ENCODE results near the gene KAT6B. TPM values are rescaled to one million over a fixed set of nuclear protein-coding genes. Genes with fewer than 3 reads are reported as not detected.

KAT6B gene
- polyA plus RNA-seq, 3 donors from 2014 or later = 9.9 to 55.7 (median 20.2) TPM

DNA sequence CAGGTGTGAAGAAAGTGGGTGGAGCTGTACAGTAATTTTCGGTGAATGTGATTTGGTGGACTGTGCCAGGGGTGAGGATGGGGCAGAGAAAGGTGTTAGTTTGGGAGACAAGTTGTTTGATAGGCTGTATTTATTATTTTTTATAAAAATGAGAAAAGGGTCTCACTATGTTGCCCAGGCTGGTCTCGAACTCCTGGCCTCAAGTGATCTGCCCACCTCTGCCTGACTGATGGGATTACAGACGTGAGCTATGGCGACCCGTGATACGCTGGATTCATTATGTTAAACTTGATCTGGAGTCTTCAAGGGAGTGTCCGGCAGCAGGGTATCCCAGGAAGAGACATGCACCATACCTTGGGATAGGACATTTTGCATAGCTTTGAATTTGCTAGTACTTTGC is 1.3 kb downstream of the KAT6B start:
- no peaks in the 10 kb centered on the region for H3K9me3 Mint-ChIP-seq
- peaks cover 60 to 66% of the 10 kb centered on the region in 2 donors for H3K4me1 Mint-ChIP-seq
- peak overlapping the region; percentile 76 to 99 (median 92) for H3K27ac Mint-ChIP-seq
- H3K36me3 Mint-ChIP-seq = no peaks in the 10 kb centered on the region
- peaks cover 9 to 15% (median 13%) of the 10 kb centered on the region in 3 donors for H3K27me3 Mint-ChIP-seq (ENCODE audit: low read depth in 3 of 3)
- H3K4me3 Mint-ChIP-seq = peak overlapping the region; percentile 90 to 97 (median 95)
- DNase-seq = peak in 1 of 3 donors; percentile 3

DNA sequence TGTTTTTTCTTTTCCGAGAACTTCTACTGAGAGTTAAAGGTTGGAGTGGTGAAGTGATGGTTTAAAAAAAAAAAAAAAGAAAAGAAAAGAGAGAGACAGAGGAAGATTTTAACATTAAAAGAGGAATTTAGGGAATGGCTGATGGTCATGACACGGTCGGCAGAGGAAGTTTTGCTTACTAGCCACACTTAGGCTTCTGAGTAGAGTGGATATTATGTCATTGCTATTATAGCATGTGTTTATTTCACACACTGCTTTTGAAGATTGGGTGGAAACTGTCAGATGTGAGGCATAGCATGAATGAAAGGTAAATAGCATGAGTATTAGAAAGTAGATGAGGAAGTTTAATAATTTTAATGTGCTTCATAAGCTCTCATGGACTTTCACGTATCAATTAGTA is 2.5 kb downstream of the KAT6B start:
- Mint-ChIP-seq H3K9me3 (no peaks in the 10 kb centered on the region), H3K27me3 (ENCODE audit: low read depth in 3 of 3) (peaks cover 9 to 15% (median 13%) of the 10 kb centered on the region in 3 donors), H3K4me3 (peak overlapping the region; percentile 7 to 37 (median 31)), H3K27ac (peak overlapping the region in 5 of 6 donors; percentile 30 to 90 (median 78)), H3K4me1 (peaks cover 63% of the 10 kb centered on the region in 2 donors), H3K36me3 (no peaks in the 10 kb centered on the region)
- DNase-seq = no peak

DNA sequence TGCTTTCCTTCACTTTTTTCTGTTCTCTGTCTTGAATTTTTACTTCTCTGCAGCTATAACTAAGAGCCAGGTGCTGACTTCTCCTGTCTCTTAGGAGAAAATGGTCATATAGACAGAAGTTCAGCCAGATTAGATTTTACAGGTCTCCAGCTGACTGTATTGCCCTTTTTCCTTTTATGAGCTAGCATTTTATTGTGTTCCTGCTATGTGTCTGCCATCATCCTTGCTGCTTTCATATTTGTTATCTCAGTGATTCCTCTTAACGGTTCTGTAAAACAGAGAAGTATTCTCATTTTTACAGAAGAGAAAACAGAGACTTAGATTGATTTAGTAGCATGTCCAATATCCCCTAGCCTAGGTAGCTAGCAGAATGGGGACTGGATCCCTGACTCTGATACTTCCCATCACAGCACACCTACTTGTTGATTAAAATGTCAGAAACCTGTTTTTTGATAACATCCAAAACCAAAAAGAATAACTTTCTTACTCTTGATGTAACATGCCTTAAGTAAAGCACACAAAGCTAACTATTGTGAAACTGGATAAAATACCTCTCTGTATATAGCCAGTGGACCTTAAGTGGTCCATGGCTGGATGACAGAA is 5.2 kb downstream of the KAT6B start:
- Mint-ChIP-seq H3K27me3 (ENCODE audit: low read depth in 3 of 3) (peaks cover 3 to 7% (median 4%) of the 10 kb centered on the region in 3 donors), H3K4me3 (no peak overlapping the region), H3K9me3 (no peaks in the 10 kb centered on the region), H3K36me3 (peaks cover 0 to 6% (median 5%) of the 10 kb centered on the region in 3 donors), H3K4me1 (peaks cover 72 to 79% of the 10 kb centered on the region in 2 donors), H3K27ac (peak overlapping the region in 5 of 6 donors; percentile 1 to 77 (median 12))
- no peak for DNase-seq

DNA sequence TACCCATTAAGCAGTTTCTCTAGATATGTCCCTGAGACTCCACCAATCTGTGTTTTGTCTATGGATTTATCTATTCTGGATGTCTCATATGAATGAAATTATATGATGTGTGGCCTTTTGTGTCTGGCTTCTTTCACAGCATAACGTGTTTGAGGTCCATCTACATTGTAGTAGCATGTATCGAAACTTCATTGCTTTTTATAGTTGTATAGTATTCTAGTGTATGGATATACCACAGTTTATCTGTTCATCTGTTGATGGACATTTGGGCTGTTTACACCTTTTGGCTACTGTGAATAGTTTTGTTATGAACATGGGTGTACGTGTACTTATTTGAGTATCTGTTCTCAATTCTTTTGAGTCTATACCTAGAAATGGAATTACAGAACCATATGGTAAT is 9.6 kb downstream of the KAT6B start:
- Mint-ChIP-seq H3K9me3 (no peaks in the 10 kb centered on the region), H3K27me3 (ENCODE audit: low read depth in 3 of 3) (peaks cover 0 to 2% (median under 1%) of the 10 kb centered on the region in 3 donors), H3K4me3 (no peak overlapping the region), H3K36me3 (peaks cover 5 to 15% (median 6%) of the 10 kb centered on the region in 3 donors), H3K4me1 (peaks cover 57 to 75% of the 10 kb centered on the region in 2 donors), H3K27ac (peak overlapping the region in 1 of 6 donors; percentile 46)
- DNase-seq = no peak

DNA sequence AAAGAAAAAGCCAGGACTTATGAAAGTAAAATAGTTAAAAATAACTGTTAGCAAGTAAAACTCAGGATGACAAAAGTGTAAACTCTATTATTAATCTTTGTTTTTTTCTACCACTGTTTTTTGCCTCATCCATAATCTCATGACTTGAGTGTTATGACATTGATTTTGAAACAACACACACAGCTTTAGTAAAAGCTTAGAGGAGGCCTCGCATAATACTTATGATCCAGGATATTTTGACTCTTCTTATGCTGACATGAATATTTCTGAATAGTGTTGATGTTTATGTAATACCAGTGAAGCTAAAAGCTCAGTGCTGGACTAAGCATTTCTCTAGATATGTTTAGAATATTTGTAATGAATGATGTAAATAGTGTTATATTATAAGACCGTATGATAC is 10.5 kb downstream of the KAT6B start:
- no peaks in the 10 kb centered on the region for H3K9me3 Mint-ChIP-seq
- H3K4me3 Mint-ChIP-seq = no peak overlapping the region
- peaks cover 0 to 2% (median 0%) of the 10 kb centered on the region in 3 donors for H3K27me3 Mint-ChIP-seq (ENCODE audit: low read depth in 3 of 3)
- peaks cover 5 to 19% (median 6%) of the 10 kb centered on the region in 3 donors for H3K36me3 Mint-ChIP-seq
- no peak for DNase-seq
- H3K4me1 Mint-ChIP-seq = peaks cover 53 to 75% of the 10 kb centered on the region in 2 donors
- no peak overlapping the region for H3K27ac Mint-ChIP-seq

DNA sequence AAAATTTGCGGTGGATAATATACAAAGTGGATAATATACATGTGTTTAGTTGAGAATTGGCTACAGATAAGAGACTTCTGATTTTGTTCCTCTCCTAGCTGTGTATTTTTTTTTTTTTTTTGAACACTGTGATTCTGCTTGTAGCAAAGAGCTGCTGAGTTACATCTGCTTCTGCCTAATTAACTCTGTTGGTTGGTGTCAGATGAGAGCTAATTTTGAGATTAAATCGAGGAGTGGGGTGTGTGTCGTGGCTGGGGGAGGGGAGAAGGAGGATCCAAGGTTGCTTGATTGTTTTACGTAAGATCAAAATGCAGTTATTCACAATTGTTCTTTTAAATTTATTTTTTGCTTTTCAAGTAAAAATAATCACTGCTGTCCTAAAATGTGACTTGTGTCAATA is 11.3 kb downstream of the KAT6B start:
- Mint-ChIP-seq H3K4me1 (peaks cover 58 to 82% of the 10 kb centered on the region in 2 donors), H3K27me3 (ENCODE audit: low read depth in 3 of 3) (peaks cover 0 to 2% (median 0%) of the 10 kb centered on the region in 3 donors), H3K36me3 (peaks cover 5 to 20% (median 6%) of the 10 kb centered on the region in 3 donors), H3K27ac (no peak overlapping the region), H3K4me3 (no peak overlapping the region), H3K9me3 (no peaks in the 10 kb centered on the region)
- no peak for DNase-seq

DNA sequence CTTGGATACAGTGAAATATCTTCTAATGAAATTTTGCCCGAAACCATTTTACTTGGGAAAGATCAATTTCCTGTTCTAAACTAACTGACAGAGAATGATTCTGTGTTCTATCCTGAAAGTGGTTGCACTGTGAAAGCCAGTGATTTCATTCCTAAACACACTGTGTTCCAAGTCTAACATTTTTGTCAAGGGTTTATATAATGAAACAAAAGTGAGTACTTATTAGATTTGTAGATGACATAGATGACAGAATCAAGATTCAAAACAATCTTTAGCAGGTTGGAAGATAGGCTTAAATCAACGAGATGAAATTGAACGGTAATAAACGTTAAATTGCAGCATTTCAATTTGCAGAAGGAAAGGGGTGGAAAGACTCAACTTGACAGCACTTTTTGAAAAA is 13.3 kb downstream of the KAT6B start:
- Mint-ChIP-seq H3K36me3 (peaks cover 12 to 33% (median 15%) of the 10 kb centered on the region in 3 donors), H3K27me3 (ENCODE audit: low read depth in 3 of 3) (peaks cover 0 to under 1% (median 0%) of the 10 kb centered on the region in 3 donors), H3K9me3 (no peaks in the 10 kb centered on the region), H3K27ac (peak overlapping the region in 3 of 6 donors; percentile 15 to 60 (median 28)), H3K4me3 (no peak overlapping the region), H3K4me1 (peaks cover 55 to 82% of the 10 kb centered on the region in 2 donors)
- DNase-seq = no peak

DNA sequence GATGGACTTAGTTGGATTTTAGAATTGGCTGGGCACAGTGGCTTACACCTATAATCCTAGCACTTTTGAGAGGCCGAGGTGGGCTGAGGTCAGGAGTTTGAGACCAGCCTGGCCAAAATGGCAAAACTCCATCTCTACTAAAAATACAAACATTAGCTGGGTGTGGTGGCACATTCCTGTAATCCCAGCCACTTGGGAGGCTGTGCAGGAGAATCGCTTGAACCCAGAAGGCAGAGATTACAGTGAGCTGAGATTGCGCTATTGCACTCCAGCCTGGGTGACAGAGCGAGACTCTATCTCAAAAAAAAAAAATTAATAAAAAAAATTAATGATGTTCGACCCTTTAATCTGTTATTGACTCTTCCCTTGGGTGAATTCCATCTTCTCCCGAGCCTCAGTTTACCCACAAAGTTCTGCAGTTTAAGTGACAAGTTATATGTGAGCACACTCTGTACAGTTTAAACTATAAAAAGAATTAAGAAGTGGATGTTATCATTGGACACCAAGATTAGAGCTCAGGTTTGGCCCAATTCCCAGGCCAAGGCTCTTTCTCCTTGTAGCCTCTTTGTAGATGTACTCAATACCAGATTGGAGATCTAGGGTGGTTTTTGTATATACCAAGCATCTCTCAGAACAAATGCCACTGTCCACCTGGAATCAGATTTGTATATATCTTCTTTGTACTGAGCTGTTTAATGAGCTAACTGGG is 15.0 kb downstream of the KAT6B start:
- no peaks in the 10 kb centered on the region for H3K27me3 Mint-ChIP-seq (ENCODE audit: low read depth in 3 of 3)
- H3K4me3 Mint-ChIP-seq = no peak overlapping the region
- H3K4me1 Mint-ChIP-seq = peaks cover 47 to 73% of the 10 kb centered on the region in 2 donors
- H3K9me3 Mint-ChIP-seq = no peaks in the 10 kb centered on the region
- peaks cover 7 to 28% (median 15%) of the 10 kb centered on the region in 3 donors for H3K36me3 Mint-ChIP-seq
- peak overlapping the region in 4 of 6 donors; percentile 22 to 64 (median 44) for H3K27ac Mint-ChIP-seq
- no peak for DNase-seq

DNA sequence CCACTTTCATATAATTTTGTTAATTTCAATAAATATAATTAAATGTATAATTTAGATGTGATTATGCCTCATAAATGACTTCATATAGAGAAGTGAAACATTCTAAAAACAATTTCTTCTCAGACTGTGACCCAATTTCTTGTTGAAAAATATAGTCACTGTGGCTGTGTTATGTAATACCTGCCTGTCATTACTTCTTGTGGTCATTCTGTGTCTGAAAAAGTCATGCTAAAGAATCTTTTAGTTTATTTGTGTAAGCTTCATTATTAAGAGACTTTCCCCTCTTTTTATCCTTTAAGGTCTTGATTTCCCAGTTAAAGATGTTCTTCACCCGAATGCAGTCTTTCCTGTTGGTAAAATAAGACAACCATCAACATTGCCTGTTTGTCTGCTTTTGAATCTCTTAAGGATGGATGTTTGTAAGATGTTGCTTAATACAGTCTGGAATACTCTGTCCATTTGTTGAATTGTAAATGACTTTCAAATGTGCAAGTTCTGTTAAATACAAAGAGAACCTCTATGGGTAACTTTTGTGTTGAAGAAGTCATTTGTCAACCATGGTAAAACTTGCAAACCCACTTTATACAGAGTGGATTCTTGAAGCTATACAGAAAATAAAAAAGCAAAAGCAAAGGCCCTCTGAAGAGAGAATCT is 16.0 kb downstream of the KAT6B start:
- Mint-ChIP-seq H3K4me1 (peaks cover 48 to 71% of the 10 kb centered on the region in 2 donors), H3K4me3 (no peak overlapping the region), H3K36me3 (peaks cover 7 to 26% (median 15%) of the 10 kb centered on the region in 3 donors), H3K27me3 (ENCODE audit: low read depth in 3 of 3) (no peaks in the 10 kb centered on the region), H3K9me3 (no peaks in the 10 kb centered on the region), H3K27ac (peak overlapping the region in 5 of 6 donors; percentile 0 to 72 (median 32))
- DNase-seq = no peak

DNA sequence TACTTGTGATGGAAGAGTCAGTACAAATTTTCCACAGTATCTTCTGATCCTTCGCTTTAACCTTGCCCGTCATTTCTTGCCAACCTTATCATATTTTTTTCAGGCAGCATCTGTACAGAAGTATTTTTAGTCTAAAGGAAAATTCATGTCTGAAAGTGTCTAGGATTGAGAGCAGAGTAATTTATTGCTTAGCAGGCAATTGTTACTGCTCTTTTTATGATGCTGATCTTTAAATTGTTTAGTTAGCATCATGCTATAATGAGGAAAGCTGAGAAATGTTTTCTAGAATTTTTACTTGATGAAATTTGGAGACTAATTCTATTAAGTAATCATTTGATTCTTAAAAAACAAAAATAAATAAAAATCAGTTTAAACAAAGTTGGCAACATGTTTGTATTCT is 20.6 kb downstream of the KAT6B start:
- Mint-ChIP-seq H3K9me3 (no peaks in the 10 kb centered on the region), H3K36me3 (peaks cover 7 to 13% (median 9%) of the 10 kb centered on the region in 3 donors), H3K27ac (peak overlapping the region in 2 of 6 donors; percentile 21 to 67), H3K27me3 (ENCODE audit: low read depth in 3 of 3) (peaks cover 0 to 2% (median 0%) of the 10 kb centered on the region in 3 donors), H3K4me3 (no peak overlapping the region), H3K4me1 (peaks cover 31 to 48% of the 10 kb centered on the region in 2 donors)
- no peak for DNase-seq

DNA sequence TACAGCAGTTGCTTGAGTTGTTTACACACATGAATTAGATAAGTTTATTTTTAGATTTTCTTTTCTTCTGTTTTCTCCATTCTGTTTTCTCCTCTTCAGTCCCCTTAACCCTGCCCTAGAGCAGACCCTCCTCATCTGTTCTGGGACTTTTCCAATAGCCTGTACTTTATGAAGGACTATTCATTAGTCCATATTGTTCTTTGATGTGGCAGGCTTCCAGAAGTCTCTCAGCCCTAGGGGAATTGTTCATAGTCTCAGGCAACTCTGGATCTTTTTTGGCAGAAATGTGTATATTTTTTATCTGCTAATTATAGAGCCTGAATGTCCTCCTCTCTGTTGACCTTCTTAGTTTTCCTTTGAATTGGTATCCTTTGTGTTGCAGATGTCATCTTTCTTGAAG is 25.4 kb downstream of the KAT6B start:
- H3K27ac Mint-ChIP-seq = peak overlapping the region in 3 of 6 donors; percentile 17 to 39 (median 31)
- peaks cover 0 to 2% (median 0%) of the 10 kb centered on the region in 3 donors for H3K27me3 Mint-ChIP-seq (ENCODE audit: low read depth in 3 of 3)
- H3K4me3 Mint-ChIP-seq = no peak overlapping the region
- H3K4me1 Mint-ChIP-seq = peaks cover 49 to 58% of the 10 kb centered on the region in 2 donors
- no peaks in the 10 kb centered on the region for H3K36me3 Mint-ChIP-seq
- no peak for DNase-seq
- no peaks in the 10 kb centered on the region for H3K9me3 Mint-ChIP-seq

DNA sequence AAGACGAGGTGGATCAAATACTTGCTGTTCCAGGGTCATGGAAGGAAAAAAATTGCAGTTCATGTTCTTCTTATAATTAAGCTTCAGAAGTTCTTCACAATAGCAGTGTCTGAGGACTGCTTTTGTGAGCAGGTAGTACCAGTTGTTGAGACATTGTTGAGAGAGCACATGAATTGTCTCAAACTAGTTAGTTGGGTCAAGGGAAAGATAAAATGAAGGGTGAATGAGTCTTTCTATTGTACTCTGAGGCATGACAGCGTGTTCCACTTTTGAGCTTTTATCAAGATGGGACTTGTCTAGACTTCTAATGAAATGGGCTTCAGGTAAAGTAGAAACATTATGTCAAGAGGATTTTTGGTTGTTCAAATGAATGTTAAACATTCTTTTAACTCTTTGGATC is 26.0 kb downstream of the KAT6B start:
- no peaks in the 10 kb centered on the region for H3K9me3 Mint-ChIP-seq
- peaks cover 51 to 60% of the 10 kb centered on the region in 2 donors for H3K4me1 Mint-ChIP-seq
- peak overlapping the region in 5 of 6 donors; percentile 17 to 71 (median 39) for H3K27ac Mint-ChIP-seq
- H3K27me3 Mint-ChIP-seq (ENCODE audit: low read depth in 3 of 3) = peaks cover 0 to 3% (median 0%) of the 10 kb centered on the region in 3 donors
- no peaks in the 10 kb centered on the region for H3K36me3 Mint-ChIP-seq
- DNase-seq = no peak
- H3K4me3 Mint-ChIP-seq = peak overlapping the region in 2 of 5 donors; percentile 12 to 24

DNA sequence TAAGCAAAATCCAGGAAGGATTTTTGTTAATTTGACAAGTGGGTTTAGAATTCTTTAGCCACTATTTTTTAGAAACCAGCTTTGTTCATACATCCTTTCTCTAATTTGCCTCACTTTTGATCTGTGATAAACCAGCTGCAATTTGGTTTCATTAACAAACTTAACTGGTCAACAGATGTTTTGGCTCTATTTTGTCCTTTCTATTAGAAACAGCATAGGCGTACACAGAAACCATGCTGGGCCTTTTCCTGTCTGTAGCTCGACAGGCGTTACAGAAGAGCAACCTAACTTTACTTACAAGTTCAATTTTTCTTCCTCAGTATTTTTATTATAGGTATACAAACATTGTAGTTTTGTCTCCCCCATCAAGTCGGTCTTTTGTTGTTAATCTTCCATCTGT is 28.2 kb downstream of the KAT6B start:
- peaks cover 51 to 65% of the 10 kb centered on the region in 2 donors for H3K4me1 Mint-ChIP-seq
- H3K4me3 Mint-ChIP-seq = peak overlapping the region in 4 of 5 donors; percentile 18 to 65 (median 34)
- H3K9me3 Mint-ChIP-seq = no peaks in the 10 kb centered on the region
- H3K27me3 Mint-ChIP-seq (ENCODE audit: low read depth in 3 of 3) = peaks cover 0 to 3% (median 0%) of the 10 kb centered on the region in 3 donors
- H3K36me3 Mint-ChIP-seq = no peaks in the 10 kb centered on the region
- DNase-seq = no peak
- H3K27ac Mint-ChIP-seq = peak overlapping the region; percentile 9 to 77 (median 32)

All from immature natural killer cell (primary cell).